ENCODE data around the gene NDRG3.

DNA sequence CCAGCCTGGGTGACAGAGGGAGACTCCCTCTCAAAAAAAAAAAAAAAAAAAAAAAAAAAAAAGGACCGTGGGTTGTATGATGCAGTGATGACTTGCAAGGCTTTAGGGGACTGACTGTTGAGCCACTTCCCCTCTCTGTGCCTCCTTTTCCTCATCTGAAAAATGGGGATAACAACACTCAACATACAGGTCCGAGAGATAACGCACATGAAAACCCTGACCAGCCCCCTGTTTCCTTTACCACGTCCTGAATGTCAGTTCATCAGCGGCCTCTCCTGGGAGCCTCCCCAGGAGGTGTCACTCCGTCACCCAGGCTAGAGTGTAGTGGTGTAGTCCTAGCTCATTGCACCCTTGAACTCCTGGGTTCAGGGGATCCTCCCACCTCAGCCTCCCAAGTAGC lies 103.8 kb downstream of the NDRG3 start:
- TF ChIP-seq CTCF (conservative IDR thresholded peaks at IDR 0.05 in 1 of 2, IDR thresholded peaks at IDR 0.05 in 1 of 2; ENCODE audit: extremely low read depth in 1 of 2, insufficient read depth in 1 of 2, low read depth in 1 of 2, low read length in 2 of 2) = no peak
- no peak for TF ChIP-seq EZH2 (IDR thresholded peaks at IDR 0.05; ENCODE audit: borderline replicate concordance, low read length)

Measured in mammary epithelial cell (primary cell).